ENCODE measurements around the gene PADI1. TPM values are rescaled to one million over a fixed set of nuclear protein-coding genes. Genes with fewer than 3 reads are reported as not detected.

The PADI1 gene
- total and polyA plus RNA-seq, 2 experiments from 2014 or later = not detected

- Histone ChIP-seq H3K9me2 (replicated peaks; ENCODE audit: insufficient read depth) (no peaks in the 10 kb centered on the region), H3K36me3 (replicated peaks; ENCODE audit: insufficient read depth, low read depth) (no peaks in the 10 kb centered on the region), H2AFZ (no peak overlapping the region), H3K4me2 (no peak overlapping the region), H4K20me1 (ENCODE audit: insufficient read depth, poor library complexity, severe bottlenecking) (no peaks in the 10 kb centered on the region), H3K9me3 (ENCODE audit: low read depth) (no peaks in the 10 kb centered on the region), H3K27me3 (no peaks in the 10 kb centered on the region), H3K4me1 (ENCODE audit: insufficient read depth) (no peaks in the 10 kb centered on the region), H3K79me2 (no peaks in the 10 kb centered on the region), H3K27ac (no peak overlapping the region), H3K4me3 (no peak overlapping the region)
- no peak for TF ChIP-seq CTCF (IDR thresholded peaks at IDR 0.05; ENCODE audit: poor library complexity)
- no peak for TF ChIP-seq EZH2 (IDR thresholded peaks at IDR 0.05; ENCODE audit: borderline replicate concordance)
- TF ChIP-seq EZH2phosphoT487 (IDR thresholded peaks at IDR 0.05; ENCODE audit: low read depth, severe bottlenecking, unreplicated experiment) = no peak
- WGBS (ENCODE audit: low lambda C conversion rate, missing lambda C conversion rate) = 90% methylated on average over 8 of the region's 8 CpGs
- no peak for DNase-seq (ENCODE audit: low spot score)
Observed at GRCh38 chr1:17277511-17278159, 72.7 kb downstream of the PADI1 start.

- Histone ChIP-seq H3K9me3 (ENCODE audit: low read depth) (no peaks in the 10 kb centered on the region), H3K79me2 (no peaks in the 10 kb centered on the region), H3K9me2 (replicated peaks; ENCODE audit: insufficient read depth) (no peaks in the 10 kb centered on the region), H3K4me3 (no peak overlapping the region), H4K20me1 (ENCODE audit: insufficient read depth, poor library complexity, severe bottlenecking) (no peaks in the 10 kb centered on the region), H3K27ac (no peak overlapping the region), H3K4me2 (no peak overlapping the region), H3K27me3 (peaks cover 2% of the 10 kb centered on the region), H2AFZ (no peak overlapping the region), H3K36me3 (replicated peaks; ENCODE audit: insufficient read depth, low read depth) (no peaks in the 10 kb centered on the region), H3K4me1 (ENCODE audit: insufficient read depth) (no peaks in the 10 kb centered on the region)
- TF ChIP-seq EZH2phosphoT487 (IDR thresholded peaks at IDR 0.05; ENCODE audit: low read depth, severe bottlenecking, unreplicated experiment) (no peak), EZH2 (IDR thresholded peaks at IDR 0.05; ENCODE audit: borderline replicate concordance) (no peak), CTCF (IDR thresholded peaks at IDR 0.05; ENCODE audit: poor library complexity) (no peak)
- WGBS (ENCODE audit: low lambda C conversion rate, missing lambda C conversion rate) = 89% methylated on average over 14 of the region's 14 CpGs
- no peak for DNase-seq (ENCODE audit: low spot score)
Observed at GRCh38 chr1:17278996-17279830, 74.3 kb downstream of the PADI1 start.

GRCh38 chr1:17280436-17280835 lies 75.5 kb downstream of the PADI1 start:
- no peak for DNase-seq (ENCODE audit: low spot score)
- Histone ChIP-seq H3K27ac (no peak overlapping the region), H3K36me3 (replicated peaks; ENCODE audit: insufficient read depth, low read depth) (no peaks in the 10 kb centered on the region), H4K20me1 (ENCODE audit: insufficient read depth, poor library complexity, severe bottlenecking) (no peaks in the 10 kb centered on the region), H3K4me2 (no peak overlapping the region), H3K4me1 (ENCODE audit: insufficient read depth) (no peaks in the 10 kb centered on the region), H3K9me2 (replicated peaks; ENCODE audit: insufficient read depth) (no peaks in the 10 kb centered on the region), H2AFZ (no peak overlapping the region), H3K27me3 (peaks cover 3% of the 10 kb centered on the region), H3K4me3 (no peak overlapping the region), H3K79me2 (no peaks in the 10 kb centered on the region), H3K9me3 (ENCODE audit: low read depth) (no peaks in the 10 kb centered on the region)
- TF ChIP-seq EZH2 (IDR thresholded peaks at IDR 0.05; ENCODE audit: borderline replicate concordance) = no peak
- 85% methylated on average over 7 of the region's 7 CpGs for WGBS (ENCODE audit: low lambda C conversion rate, missing lambda C conversion rate)

GRCh38 chr1:17280894-17281293 lies 76.0 kb downstream of the PADI1 start:
- no peaks in the 10 kb centered on the region for H3K9me3 ChIP-seq (ENCODE audit: low read depth)
- no peaks in the 10 kb centered on the region for H3K79me2 ChIP-seq
- H4K20me1 ChIP-seq (ENCODE audit: insufficient read depth, poor library complexity, severe bottlenecking) = no peaks in the 10 kb centered on the region
- no peak overlapping the region for H3K4me3 ChIP-seq
- no peak overlapping the region for H2AFZ ChIP-seq
- no peaks in the 10 kb centered on the region for H3K4me1 ChIP-seq (ENCODE audit: insufficient read depth)
- H3K27ac ChIP-seq = no peak overlapping the region
- H3K27me3 ChIP-seq = peaks cover 3% of the 10 kb centered on the region
- TF ChIP-seq EZH2phosphoT487 (IDR thresholded peaks at IDR 0.05; ENCODE audit: low read depth, severe bottlenecking, unreplicated experiment) (no peak), EZH2 (IDR thresholded peaks at IDR 0.05; ENCODE audit: borderline replicate concordance) (no peak), CTCF (IDR thresholded peaks at IDR 0.05; ENCODE audit: poor library complexity) (no peak)
- no peak overlapping the region for H3K4me2 ChIP-seq
- no peaks in the 10 kb centered on the region for H3K36me3 ChIP-seq (replicated peaks; ENCODE audit: insufficient read depth, low read depth)
- DNase-seq (ENCODE audit: low spot score) = no peak
- 85% methylated on average over 2 of the region's 2 CpGs for WGBS (ENCODE audit: low lambda C conversion rate, missing lambda C conversion rate)
- H3K9me2 ChIP-seq (replicated peaks; ENCODE audit: insufficient read depth) = no peaks in the 10 kb centered on the region
